CD4-positive, alpha-beta T cell treated with Interleukin-15 for 4 hours (primary cell): ENCODE data around the gene MUC5B.

Experiments used
- DNase-seq: peaks from one replicate; pipeline ENCODE4 v3.0.0-alpha.2; 2020; ENCODE audit warnings: low spot score

The MUC5B gene

DNA sequence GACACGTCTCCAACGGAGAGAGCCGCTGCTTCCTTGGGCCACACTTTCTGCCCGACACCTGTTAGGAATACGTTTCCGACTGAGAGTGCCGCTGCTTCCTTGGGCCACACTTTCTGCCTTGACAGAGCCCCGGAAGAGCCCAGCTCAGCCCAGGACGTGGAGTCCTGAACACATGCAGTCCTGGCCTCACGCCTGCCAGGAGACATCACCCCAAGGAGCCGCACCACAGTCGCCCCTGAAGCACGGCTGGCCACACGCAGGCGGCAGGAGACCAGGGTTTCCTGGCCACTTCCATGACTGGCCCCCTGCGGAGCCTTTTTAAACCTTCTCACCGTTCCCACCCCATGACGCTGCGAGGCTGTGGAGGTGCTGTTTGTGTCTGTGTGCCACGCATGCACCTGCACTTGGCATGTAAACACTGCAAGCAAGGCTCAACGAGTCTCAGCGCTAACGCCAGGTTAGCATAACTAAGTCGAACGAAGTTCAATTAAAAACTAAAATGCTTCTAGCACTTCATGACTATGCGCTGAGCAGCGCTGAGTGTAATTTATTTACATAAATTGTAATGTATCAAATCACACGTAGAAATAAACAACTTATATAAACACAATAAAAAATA, 77.8 kb downstream of the MUC5B start:
- DNase-seq, result no peak

DNA sequence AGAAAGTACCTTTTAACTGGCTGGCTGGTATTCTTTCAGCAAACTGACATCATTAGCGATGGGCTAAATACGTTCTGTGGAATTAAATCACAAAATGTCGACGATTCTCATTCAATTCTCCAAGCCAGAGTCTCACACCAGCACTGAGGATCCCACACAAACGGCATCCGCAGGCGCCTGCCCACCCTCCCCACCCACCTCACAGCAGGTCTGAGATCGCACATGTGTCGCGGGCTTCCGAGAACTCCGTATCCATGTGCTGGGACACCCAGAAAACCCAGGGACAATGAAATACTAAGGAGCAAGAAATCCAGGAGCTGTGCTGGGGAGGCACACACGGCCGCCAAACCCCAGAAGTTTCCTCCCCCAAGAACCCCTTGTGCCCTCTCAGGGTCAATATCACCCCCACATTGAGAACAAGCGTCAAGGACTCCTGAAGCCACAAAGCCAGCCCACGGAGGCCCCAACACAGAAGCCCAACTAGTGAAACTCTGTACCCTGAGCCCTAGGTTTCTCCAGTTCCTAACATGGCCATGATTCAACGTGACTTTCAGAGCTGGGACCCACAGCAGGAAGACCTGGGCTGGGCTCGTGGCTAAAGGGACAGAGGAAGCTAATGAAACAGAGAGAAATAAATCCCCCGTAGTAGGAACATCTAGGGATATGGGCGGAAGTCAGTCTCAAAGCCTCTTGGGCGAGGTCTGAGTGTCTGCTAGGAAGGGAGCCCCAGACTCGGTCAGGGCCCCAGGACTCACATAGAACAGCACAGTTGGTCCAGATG, 78.5 kb downstream of the MUC5B start:
- DNase-seq, result no peak

DNA sequence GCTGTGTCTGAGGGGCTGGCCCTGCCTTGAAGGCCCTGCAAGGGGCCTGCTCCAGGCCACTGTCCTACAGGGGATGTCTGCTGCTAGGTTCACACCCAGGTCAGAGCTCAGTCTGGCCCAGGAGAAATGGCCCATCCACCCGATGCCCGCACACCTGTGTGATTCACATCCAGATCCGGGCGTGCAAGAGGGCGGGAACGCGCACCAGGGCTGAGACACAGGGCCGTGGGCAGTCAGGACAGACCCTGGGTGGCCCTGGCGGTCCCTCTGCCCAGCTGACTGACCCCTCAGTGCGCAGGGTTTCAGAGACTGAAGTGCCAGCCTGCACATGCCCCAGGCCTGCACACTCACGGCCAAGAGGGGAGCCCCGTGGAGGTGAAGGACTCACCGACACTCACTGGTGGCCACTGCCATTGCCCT, 79.2 kb downstream of the MUC5B start:
- DNase-seq, result no peak

DNA sequence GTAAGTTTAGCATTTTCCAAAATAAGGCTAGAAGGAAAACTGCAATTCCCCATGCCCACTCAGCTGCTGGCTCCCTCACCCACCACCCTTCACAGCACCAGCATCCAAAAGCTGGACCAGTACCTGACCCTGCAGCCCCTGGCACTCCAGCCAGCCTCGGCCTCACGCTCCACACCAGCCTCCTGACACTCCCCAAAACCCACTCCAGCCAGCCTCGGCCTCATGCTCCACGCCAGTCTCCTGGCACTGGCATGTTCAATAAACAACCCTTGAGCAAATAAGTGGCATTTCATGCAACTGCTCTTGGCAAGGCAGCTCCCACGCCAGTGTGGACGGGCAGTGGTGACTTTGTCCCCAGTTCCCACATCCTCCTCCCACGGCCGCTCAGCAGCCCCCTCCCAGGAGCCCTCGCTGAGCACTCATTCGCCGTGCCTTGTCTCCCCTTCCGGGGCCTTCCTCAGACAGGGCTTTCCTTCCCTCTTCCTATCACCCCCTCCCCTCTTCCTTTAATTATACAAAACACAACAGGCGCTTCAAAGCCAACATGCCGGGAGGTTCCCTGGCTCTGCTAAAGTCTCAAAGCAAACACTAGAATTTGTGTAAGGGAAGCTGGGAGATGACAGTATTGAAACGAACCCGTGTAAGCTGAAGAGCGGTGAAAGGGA, 79.7 kb downstream of the MUC5B start:
- DNase-seq, result no peak

DNA sequence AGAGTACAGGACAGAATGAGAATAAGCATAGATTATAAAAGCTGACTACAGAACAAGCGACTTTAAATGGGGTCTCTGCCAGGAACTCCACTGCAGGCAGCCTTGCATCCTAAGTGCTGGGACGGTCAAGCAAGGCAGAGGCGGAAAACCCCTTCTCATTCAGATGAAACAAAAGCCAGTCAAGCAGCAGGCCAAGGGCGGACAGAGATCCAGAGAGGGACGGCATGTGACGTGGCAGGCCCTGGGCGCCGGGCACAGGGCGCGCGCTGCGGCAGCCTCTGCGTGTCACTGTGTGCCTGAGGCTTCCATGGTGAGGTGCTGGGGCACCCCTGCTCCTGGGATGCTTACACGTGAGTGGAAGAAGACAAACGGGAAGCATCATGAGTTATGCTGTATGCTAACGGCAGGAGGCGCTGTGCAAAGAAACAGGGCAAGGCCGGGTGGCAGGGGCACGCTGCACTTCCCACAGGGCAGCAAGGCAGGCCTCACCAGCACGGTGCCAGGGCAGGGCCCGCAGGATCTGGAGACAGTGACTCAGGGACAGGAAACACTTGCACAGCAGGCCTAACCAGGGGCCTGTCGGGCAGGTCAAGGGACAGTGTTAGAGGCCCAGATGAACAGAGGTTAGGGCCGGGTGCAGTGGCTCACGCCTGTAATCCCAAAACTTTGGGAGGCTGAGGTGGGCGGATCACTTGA, 80.4 kb downstream of the MUC5B start:
- no peak for DNase-seq

DNA sequence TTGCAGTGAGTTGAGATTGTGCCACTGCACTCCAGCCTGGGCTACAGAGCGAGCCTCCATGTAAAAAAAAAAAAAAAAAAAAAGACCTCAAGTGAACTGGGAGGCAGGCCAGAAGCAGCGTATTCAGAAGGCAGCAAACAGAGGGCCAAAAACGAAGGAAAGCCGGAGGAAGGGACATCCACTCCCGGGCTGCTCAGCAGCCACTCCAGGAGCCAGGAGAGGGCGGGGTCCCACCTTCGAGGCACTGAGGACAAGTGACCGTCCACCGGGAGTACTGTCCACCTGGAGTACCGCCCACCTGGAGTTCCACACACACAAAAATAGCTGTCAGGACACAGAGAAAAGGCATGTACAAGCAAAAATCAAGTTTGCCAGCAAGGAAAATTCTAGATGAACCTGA, 81.1 kb downstream of the MUC5B start:
- DNase-seq, result no peak

DNA sequence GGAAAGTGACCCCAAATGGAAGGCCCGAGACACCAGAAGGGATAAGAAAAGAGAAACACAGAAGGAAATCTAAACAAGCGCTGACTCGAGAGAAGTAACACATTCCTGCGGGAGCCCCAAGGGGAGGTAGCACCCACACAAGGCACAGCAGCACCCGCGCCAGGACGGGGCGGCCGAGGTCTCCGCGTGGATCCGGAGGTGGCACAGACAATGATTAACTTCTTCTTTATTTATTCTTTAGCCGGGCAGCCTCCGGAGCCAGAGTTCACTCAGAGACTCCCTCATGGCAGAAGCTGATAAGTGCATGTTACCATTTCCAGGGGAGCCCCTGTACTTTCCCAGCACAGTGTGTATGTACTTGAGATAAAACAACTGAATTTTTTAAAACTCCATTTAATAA, 81.5 kb downstream of the MUC5B start:
- no peak for DNase-seq

DNA sequence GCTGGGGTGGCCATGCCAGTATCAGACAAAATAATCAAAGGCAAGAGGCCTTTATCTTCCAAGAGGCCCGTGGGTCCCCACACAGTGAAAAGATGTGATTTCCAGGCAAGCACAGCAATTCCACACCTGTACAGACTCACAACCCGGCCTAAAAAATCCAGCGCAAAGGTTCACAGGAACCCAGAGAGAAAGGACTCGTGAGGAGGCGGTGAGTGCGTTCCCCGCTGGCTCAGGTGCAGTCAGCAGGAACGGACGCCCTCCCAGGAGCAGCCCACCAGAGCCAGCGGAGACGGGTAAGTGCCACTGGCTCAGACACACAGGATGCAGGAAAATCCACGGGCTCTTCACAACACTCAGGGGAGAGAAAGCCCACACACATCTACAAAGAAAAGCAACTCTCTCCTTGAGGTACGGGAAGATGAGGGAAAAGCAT, 82.2 kb downstream of the MUC5B start:
- no peak for DNase-seq

DNA sequence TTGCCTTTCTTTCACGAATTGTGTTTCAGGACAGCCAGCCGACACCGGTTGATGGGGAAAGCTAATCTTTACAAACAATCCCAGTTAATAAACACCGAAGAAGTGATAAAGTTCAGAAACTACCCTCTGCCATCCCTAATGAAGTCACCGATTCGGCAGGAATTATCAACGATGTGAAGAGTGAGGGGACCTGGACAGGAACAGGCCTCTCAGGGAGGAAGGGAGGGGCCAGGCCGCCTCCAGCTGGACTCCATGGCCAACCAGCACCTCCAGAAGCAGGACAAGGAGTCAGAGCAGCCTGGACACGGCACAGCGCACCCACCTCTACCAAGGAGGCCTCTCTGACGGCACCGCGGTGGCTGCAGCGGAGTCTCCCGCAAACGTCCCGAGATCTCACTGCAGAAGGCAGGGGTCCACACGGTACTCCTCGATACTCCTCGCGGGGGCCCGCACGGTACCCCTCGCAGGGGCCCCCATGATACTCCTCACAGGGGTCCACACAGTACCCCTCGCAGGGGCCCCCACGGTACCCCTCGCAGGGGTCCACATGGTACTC, 82.7 kb downstream of the MUC5B start:
- no peak for DNase-seq

DNA sequence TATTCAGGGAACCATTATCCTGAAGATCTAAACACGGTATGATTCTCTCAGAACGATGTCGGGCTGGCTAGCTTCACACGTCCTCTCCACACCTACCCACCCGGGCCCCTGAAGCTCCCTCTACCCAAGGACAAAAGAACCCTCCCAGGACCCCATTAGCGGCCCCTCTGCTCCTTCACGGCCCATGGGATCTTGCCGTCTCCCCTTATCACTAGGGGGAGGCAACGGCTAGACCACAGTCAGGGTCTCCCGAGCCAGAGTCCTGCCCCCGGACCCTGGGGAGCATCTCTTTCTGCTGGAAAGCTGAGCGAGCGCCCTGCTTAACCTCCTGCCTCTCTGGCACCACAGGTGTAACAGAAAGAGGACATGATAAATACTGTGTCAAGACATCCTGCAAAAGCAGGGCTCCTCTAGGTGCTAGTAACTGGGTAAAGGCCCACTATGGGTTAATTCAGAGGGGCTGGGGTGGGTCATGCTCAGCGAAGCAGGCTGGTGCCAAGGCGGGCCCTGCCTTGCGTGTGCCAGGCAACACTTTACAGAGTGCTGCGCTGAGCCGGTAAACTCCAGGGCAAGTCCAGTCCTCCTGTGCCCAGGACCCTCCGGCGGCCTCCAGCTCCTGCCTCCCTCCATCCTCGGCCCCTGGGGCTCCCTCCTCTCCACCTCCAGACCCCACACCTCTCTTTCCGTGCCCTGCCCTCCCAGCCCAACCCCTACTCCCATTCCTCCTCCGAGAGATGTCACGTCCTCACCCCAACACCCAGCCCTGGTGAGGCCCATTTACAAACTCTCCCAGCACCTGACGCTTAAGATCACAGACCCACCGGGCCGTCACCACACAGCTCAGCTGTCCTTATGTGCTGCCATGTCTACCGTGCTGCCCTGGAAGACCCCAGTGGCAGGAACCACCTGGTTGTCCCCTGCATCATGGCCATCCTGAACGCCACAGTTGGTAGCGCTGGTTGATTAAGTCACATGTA, 83.6 kb downstream of the MUC5B start:
- no peak for DNase-seq

DNA sequence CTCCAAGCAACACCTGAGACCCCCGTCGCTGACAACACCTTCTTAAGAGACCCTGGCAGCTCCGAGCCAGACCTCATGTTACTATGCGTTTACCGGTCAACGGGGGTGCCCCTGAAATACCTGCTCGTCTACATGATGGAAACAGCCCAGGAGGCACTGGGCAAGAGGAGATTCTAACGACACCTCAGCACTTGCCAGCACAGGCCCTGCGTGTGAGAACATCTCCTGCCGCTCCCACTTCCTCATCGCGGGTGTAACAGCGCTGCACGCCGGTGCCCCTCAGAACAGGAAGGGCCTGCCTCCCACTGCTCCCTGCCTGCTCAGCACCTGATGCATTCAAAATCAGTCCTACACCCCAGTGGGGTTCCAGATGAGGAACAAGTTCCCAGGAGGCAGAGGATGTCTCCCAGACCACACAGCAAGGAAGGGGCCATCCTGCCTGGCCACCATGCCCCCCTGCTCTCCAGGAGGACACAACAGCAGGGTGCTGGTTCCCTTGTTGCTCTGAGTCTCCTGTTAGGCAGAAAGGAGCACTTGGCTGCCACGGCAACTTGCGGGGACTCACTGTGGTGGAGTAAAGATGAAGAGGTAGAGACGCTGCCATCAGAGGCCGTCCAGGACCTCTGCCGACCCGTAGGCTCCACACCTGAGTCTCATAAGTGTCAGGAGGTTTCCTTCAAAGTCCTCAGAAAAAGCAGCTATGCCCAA, 84.5 kb downstream of the MUC5B start:
- DNase-seq, result no peak

DNA sequence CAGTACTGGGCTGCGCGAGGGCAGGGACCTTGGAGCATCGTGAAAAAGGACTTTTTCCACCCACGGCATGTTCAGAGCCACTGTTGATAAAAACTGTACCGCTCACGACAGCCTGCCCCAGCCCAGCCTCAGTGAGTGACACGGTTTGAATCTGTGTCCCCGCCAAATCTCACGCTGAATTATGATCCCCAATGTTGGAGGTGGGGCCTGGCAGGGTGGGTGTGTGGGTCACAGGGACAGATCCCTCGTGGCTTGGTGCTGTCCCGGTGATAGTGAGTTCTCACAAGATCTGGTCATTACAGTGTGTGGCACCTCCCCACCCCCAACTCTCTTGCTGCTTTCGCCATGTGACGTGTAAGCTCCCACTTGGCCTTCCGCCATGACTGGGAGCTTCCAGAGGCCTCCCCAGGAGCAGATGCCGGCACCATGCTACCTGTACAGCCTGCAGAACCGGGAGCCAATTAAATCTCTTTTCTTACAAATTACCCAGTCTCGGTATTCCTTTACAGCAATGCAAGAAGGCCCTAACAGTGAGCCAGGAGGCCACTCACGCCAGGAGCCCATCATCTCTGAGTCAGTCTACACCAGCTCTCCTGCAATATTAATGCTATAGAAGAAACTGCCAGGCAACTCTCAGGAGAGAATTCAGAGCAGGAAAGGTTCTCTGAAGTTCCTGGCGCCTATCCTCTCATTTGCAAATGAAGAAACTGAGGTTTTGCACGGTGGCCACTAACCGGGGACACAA, 85.3 kb downstream of the MUC5B start:
- no peak for DNase-seq

DNA sequence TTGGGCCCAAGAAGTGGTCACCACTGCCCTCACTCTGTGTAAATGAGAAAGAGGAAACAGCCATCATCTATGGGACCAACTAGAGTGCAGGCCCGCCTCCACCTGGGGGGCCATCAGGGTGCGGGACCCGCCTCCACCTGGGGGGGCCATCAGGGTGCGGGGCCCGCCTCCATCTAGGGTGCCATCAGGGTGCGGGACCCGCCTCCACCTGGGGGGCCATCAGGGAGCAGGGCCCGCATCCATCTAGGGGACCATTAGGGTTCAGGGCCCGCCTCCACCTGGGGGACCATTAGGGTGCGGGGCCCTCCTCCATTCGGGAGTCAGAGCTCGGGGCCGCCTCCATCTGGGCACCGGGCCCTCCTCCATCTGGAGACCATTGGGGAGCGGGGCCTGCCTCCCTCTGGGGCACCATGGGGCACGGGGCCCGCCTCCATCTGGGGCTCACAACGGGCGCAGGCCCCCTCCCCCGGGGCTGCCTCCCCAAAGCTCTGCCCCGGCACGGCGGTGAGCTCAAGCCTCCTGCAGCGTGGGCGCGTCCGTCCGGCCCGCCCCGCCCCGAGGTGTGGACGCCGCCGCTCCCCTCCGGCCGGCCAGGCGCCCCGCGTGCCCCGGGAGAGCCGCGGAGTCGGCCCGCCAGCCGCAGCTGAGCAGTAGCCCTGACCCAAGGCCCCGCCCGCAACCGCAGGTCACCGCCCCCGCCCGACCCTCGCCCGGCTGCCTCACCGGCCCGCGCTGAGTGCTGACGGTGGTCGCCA, 86.1 kb downstream of the MUC5B start:
- DNase-seq, result no peak

DNA sequence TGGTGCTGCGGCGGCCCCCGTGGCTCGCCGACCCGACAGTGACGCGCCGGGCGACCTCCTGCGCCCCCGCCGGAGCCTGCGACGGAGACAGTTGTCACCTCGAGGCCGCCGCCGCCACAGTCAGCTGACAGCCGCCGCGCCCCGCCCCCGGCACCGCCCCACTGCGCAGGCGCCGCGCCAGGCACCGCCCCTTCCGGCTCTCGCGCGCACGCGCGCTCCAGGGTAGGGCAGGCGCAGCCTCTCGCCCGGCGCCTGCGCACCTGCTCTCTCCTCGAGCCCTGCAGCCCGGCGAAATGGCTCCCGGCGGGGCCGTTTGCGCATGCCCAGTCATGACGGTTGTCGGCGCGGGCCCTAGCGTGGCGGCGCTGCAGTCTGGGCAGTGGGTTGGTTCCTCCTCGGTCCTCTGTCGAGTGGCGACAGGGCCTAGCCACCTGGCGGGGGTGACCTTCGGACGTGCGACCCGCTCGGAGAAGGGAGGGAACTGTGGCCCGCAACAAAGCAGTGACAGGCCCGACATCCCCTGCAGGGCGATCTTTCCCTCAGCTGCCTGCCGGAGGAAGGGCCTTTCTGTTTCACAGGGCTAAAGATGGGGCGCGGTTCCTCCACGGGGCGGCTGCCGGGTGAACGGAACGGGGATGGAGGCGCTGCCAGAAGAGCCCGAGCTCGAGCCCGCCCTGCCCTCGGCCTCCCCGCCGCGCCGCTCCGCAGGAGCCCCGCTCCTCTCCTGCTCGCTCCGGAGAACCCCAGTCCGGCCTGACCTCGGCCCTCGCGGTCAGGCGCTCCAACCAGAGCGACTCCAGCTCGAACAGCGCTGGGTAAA, 86.8 kb downstream of the MUC5B start, which contains the start of gene TOLLIP:
Gene TOLLIP, minus strand, starts transcription at position 135 of the 820 bp plus-strand sequence. Its CDS starts 134 bp downstream, at position 1.
- DNase-seq, result peak; percentile 96

DNA sequence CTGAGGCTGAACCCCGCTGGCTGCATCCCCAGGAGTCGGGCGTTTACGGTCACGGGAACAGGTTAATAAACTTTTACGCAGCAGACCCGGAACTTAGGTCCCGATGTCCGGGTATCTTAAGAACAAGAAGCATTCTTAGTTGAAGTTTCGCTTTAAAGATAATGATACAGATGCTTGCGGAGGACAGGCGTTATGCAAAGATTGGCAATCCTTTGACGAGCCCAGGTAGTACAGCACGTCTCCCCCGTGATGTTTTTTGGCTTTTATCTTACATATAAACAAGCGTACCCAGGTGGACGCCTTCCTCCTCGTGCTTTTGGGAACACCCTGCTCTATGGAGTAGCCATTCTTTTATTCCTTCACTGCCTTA, 87.4 kb downstream of the MUC5B start:
- DNase-seq, result no peak

DNA sequence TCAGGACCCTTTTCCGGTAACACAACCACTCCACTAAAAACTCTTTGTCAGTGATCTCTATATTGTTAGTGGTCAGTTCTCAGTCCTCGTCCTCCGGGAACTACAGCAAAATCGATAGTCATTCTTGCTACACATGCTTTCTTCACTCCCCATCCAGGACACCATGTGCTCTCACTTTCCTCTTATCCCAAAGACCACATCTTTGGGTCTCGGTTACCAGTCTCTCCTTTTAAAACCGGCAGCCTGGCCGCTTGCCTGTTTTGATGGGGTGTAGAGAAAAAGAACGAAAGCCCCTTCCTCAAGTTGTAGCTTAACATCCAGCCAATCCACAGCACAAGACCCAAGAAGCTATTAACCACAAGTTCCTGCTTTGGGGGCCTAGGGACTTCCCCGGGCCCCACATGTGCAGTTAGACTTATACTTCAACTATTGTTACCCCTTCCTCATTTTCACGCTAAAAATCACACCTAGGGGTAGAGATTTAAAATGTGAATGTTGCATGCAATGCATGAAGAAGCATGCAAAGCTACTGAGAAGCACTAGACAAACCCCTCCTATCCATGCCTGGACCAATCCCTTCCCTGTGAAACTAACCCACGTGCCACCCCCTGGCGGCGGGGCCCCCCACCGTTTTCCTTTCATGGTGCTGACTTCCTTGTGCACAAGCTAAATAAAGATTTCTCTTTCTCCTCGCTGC, 88.1 kb downstream of the MUC5B start:
- peak; percentile 63 for DNase-seq
